HG02943 (cell line): ENCODE measurements around the gene MYADML2.
"Not testable (repeated sequence)": the region's sequence is repeated elsewhere in the genome, so short reads cannot be mapped to it uniquely, and the experiment has no call there.

Source experiments
- ATAC-seq: cut with Tn5 transposase; IDR thresholded peaks from one replicate; pipeline ENCODE4 v1.9.1; 2021; ENCODE audit warnings: mild to moderate bottlenecking, low read depth, moderate library complexity; ENCODE audit not compliant: unreplicated experiment

The MYADML2 gene

DNA sequence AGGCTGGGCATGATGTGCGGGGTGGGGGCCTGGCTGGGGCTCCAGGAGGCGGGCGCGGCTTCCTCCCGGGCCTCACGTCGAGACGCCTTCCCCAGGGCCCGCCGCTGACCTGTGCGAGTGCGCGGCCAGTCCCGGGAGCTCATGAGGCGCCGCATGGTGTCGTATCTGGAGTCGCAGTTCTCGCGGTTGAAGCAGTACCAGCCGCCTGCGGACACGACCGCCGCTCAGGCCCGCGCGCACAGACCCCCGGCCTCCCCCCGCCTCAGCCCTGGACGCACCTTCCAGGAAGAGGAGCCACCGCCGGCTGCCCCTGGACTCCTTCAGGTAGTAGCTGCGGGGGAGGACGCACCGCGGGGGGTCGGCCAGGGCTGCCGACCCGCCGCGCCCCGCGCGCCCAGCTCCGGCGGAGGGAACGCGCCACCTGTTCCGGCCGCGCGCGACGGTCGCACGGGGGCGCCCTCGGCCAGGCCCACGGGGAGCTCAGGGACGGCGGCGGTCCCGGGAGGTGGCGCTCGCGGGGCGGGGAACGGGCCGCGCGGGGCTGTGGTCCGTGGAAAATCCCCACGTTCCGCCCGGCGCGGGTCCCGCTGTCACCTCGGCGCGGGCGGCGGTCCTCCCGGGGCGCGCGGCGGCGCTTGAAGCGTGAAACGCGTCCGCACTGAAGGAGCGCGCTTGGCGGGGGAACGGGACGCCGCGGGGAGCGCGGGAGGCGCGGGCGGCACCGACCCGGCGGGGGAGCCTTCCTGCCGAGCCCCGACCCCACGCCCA lies 12.5 kb upstream of the MYADML2 start:
- no peak for ATAC-seq

DNA sequence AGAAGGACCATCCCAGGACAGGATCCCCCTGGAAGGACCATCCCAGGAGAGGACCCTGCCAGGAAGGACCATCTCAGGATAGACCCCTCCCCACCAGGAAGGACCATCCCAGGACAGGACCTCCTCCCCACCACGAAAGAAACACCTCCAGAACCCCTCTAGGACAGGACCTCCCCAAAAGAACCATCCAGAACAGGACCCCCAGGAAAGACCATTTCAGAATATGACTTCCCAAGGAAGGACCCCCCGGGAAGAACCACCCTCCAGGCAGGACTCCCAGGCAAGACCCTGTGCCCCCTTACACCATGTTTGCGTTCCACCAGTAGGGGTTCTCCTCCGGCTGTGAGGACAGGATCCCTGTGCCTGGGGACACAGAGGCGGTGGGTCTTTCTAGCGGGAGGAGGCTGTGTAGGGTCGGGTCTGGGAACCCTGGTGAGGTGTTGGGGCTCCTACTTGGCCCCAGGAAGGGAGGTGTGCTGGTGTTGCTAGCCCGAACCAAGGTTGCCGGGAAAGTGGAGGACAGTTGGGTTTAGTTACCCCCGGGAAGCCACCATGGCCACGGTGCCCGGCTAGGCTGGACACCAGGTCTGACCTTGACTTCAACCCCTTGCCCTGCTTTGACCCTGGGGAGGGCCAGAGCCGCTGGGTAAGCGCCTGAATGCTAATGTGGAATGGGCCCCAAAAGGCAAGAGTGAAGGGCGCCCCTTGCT lies 11.8 kb upstream of the MYADML2 start:
- ATAC-seq, result no peak

DNA sequence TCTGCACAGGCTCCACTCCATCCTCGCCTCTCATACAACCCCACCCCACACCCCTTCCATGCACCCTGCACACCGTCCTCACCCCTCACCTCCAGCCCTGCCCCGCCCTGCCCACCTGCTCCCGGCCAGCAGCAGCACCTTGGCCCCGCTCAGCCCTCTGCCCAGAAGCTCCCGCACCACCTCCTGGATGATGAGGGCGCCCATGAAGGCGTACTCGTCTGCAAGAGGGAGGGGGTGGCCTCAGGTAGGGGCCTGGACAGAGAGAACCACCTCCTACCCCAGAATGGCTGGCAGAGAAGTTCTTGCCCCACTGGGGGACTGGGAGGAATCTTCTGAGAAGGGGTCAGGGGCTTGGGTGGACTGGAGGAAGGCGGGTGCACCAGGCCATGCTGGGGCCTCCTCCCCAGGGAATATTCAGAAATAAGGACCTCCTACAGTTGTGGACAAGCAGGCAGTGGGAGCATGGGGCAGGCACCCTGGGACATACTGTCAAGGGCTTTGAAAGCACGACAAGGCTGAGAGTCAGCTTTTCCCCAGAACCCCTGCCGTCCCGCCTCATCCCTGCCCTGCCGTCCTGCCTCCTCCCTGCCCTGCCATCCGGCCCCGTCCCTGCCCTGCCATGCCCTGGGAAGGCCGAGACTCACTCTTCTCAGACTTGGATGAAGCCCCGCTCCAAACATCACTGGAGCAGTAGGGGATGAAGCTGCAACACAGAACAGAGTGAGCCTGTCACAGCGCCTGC lies 10.8 kb upstream of the MYADML2 start:
- no peak for ATAC-seq

DNA sequence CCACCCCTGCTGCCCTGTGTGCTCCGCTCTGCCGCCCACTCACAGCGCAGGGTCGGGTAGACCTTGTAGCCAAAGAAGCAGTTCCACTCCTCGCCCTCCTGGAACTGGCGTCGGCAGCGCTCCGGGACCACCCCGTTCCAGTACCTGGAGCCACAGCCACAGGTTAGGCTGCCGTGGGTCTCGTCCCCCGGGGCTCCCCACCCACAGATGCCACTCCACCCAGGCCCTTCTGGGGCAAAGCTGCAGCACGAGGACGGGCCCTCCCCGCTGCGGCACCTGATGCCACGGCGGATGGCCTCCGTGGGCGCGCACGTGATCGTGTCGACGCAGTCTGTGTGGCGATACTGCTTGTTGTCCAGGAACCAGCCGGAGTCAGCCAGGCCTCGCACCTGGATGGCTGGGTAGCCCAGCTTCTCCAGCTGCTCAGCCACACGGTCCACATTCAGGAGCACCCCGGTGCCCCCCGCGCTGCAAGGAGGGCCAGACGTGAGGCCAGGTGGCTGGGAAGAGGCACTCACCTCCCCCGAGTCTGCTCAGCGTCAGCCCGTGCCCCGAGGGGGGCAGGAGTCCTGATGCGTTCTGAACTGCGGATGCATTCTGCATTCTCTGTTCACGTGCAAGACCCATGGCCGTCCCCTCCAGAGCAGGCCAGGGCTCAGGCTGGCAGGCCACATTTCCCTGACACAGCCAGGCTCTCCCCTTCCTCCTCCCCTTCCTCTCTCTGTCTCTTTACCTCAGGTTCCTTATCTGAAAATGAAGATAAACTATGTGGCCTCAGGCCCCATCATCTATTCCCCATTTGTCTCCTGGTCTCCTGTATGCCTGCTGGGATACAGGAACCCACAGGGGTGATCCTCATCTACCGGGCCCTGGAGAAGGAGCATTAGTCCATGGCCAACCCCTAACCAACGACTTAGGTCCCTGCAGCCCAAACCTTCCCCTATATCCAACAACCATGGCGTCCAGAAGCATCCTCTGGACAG lies 9.9 kb upstream of the MYADML2 start:
- no peak for ATAC-seq

DNA sequence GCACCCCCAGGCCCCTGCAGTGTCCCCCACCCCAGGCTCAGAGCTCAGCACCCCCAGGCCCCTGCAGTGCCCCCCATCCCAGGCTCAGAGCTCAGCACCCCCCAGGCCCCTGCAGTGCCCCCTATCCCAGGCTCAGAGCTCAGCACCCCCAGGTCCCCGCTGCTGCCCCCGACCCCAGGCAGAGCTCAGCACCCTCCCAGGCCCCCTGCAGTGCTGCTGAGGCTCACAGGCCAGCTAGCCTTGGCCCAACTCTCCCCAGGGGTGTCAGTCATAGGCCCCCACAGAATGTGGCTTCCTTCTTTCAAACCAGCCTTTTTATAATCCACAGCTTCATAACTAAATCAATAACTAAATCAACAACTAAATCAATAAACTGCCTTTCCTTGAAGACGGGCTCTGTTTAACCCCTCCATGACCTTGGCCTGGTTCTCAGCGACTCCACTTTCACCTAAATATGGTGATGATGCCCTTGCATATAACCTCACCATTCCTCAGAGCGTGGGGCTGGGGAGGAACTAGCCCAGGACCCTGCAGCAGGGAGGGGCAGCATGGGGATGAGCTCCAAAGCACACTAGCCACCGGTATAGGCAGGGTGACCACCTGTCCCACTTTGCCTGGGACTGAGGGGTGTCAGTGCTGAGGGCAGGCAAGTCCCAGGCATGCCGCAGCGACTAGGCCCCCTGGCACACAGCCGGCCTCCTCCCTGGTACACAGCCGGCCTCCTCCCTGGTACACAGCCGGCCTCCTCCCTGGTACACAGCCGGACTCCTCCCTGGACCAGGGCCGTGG lies 8.9 kb upstream of the MYADML2 start:
- no peak for ATAC-seq

DNA sequence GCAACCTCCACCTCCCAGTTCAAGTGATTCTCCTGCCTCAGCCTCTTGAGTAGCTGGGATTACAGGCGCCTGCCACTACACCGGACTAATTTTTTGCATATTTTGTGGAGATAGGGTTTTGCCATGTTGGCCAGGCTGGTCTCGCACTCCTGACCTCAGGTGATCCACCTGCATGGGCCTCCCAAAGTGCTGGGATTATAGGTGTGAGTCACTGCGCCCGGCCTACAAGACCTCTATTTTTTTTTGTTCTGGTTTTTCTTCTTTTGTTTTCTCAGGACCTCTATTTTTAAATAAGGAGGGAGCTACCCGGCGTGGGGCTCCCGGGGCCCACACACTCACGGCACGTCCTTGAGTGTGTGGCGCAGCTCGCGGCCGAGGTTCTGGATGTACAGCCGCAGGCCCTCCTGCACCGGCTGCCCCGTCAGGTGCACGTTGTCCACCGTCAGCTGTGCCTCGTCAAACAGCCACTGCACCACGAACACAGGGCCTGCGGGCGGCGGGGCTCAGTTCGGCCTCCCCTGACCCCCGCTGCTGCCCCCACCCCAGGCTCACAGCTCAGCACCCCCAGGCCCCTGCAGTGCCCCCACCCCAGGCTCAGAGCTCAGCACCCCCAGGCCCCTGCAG lies 8.1 kb upstream of the MYADML2 start:
- ATAC-seq, result no peak

DNA sequence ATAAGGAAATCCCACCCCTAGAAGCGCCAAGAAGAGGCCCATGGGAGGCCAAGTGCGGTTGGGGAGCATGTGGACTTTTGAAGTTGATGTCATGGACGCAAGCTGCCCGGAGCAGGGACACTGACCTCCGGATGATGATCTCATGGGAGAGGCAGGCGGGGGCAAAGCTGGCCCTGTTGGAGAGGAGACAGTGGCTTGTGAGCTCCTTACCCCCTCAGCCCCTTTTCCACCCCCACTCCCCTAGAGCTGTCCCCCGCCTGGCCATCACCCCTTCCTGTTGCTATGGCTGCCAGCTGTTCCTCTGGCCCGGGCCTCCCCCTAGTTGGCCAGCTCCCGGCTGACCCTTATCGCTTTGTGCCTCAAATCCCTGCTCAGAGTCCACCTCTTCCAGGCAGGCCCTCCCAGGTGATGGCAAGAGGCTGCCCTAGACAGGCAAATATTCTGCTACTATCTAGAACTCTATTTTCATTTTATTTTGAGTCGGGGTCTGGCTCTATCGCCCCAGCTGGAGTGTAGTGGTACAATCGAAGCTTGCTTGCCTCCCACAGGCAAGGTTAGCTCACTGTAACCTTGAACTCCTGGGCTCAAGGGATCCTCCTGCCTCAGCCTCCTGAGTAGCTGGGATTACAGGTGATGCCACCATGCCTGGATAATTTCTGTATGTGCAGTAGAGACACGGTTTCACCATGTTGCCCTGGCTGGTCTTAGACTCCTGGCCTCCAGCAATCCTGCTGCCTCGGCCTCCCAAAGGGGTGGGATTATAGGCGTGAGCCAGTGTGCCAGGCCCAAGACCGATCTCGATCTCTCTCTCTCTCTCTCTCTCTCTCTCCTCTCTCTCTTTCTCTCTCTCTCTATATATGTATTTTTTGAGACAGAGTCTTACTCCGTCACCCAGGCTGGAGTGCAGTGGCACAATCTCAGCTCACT lies 7.4 kb upstream of the MYADML2 start:
- no peak for ATAC-seq

DNA sequence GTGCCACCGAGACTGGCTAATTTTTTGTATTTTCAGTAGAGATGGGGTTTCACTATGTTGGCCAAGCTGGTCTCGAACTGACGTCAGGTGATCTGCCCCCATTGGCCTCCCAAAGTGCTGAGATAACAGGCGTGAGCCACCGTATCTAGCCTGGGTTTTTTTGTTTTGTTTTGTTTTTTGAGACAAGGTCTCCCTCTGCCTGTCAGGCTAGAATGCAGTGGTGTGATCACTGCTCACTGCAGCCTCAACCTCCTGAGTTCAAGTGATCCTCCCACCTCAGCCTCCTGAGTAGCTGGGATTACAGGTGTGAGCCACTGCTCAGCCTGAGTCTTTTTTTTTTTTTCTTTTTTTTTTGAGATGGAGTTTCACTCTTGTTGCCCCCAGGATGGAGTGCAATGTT lies 6.4 kb upstream of the MYADML2 start:
- not testable (repeated sequence) for ATAC-seq

DNA sequence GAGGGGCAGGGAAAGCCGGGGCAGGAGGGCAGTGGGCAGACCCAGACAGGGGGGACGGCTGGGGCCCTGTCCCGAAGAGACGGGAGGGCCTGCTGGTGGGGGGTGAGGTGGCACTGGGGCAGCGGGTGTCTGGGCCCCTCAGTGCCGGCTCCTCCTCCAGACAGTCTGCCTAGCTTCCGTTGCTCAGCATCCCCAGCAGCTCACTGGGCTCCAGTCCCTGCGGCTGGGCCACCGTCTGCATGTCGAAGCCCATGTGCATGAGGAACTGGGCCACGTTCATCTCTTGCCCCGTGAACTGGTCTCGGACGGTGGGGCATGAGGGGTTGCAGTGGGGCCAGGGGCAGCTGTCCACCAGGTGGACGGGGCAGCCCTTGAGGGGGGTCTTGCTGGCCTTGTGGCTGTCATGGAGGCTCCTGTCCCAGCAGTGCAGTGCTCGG lies 5.8 kb upstream of the MYADML2 start:
- no peak for ATAC-seq

DNA sequence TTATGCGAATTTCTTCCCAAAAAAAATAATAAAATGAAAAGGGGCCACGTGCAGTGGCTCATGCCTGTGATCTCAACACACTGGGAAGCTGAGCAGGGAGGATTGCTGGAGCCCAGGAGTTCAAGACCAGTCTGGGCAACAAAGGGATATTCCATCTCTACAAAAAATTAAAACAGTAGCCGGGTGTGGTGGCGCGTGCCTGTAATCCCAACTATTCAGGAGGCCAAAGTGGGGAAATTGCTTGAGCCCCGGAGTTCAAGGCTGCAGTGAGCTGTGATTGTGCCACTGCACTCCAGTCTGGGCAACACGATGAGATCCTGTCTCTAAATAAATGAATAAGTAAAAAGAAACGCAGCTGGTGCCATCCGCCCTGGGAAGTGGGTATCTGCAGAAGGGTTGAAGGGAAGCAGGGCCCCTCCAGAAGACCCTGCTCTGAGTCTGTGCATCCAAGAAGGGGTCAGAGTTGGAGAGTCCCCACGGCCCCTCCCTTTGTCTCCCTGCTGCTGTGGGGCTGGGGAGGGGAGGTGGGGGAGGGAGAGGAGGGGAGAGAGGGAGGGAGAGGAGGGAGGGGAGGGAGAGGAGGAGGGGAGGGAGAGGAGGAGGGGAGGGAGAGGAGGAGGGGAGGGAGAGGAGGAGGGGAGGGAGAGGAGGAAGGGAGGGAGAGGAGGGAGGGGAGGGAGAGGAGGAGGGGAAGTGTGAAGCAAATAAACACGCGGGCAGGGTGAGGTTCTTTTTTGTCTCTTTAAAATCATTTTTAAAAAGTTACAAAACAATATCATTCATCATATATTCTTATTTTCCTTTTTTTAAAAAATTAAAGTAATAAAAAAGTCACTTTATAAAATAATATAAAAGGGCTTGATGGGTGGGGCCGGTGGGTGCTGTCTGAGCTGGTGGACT lies 5.0 kb upstream of the MYADML2 start:
- ATAC-seq, result no peak

DNA sequence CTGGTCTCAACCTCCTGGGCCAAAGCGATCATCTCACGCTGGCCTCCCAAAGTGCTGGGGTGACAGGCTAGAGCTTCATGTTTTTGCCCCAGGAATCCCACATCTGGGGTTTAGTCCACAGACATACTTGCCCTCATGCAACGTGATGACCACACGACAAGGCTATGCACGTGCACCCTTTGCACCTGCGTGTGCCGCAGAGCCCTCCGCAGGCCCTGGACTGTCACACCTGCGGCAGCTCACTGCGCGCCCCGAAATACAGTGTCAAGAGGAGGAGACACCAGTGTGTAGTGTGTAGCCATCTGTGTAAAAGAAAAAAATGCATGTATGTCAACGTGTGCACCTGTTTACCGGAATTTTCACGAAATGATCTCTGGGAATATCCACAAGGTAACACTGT lies 3.5 kb upstream of the MYADML2 start:
- no peak for ATAC-seq

DNA sequence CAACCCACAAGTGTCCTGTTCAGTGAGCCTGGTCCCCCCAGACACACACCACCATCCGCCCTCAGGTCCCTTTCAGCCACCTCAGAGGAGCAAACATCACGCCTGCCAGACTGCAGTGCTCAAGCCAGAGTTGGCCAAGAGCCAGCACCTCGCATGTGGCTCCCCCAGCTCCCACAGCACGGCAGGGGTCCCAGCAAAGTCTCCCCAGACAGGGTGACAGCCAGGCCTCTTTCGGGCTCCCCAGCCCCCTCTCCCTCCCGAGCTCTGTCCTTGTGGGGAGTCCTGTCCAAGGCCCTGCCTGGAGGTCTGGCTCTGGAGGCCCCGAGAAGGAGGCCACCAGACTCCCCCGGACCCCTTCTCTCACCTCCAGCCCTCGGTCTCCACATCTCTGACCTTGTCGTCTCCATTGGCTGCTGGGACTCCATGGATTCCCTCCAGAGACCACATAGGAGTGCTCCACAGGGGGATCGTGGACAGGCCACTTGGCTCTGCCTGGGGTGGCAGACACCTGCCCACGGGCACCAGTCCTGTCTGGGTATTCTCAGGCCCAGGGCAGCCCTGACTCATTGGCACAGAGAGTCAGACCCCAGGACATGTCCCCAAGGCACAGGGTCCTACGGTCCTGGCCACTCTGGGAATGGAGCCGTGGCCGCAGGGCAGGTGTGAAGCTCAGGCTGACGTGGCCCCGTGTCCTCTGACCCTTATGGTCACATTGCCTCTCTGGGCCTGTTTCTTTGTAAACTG lies 1.8 kb upstream of the MYADML2 start:
- ATAC-seq, result no peak

DNA sequence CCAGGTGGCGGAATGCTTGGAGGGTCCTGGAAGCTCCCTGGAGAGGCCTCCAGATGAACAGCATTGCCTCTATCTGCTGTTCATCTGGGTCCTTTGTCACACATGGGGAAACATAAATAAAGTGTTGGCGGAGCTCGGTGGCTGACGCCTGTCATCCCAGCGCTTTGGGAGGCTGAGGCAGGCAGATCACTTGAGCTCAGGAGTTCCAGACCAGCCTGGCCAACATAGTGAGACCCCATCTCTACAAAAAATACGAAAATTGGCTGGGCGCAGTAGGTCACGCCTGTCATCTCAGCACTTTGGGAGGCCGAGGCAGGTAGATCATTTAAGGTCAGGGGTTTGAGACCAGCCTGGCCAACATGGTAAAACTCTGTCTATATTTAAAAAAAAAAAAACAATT lies 2.2 kb downstream of the MYADML2 start:
- no peak for ATAC-seq

DNA sequence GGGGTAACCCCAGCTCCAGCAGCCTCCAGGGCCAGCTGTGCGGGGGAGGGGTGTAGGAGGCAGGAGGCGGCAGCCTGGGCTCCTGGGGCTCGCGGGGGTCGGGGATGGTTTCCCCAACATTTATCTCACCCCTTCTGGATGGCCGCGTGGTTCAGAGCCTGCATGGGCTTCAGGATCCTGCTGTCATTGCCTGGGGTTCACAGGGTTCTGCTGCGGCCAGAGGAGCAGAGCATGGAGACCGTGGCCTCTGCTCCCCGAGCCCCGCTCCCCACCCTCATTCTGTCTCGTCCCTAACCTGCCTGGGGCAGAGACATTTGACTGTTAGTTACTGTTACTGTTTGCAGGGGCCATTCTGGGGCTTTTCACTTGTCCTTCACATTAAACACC lies 4.9 kb downstream of the MYADML2 start:
- no peak for ATAC-seq

DNA sequence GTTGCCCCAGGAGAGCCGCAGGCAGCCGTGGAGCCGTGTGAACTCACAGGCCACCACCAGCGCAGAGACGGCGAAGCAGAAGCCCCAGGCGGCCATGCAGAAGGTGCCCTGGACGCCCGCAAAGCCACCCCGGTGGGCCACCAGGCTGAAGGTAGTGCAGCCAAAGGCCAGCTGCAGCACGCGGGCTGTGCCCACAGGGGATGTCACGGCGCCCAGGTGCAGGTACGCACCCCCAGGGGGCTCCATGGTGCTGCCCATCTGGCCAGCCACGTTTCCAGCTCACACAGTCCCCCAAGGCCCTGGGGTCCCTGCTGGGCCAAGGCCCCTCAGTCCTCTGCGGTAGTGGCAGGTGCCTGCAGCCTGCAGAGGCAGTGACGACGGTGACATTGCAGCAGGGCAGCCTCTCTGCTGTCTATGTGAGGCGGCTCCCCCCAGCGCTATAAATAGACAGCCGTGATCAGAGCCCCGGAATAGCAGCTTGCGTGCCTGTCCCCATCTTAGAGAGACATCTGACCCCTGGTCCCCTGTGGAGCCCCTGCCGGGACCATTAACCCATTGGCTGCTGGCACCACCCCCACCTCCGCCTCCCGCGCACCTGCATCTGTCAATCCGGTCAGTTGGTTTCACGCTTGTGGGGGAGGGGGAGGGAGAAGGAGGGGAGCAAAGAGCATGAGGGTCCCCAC lies 5.4 kb downstream of the MYADML2 start:
- ATAC-seq, result no peak
